ENCODE results near the gene PMPCB. TPM values are rescaled to one million over a fixed set of nuclear protein-coding genes. Genes with fewer than 3 reads are reported as not detected.

PMPCB gene
- total RNA-seq, 2 experiments from 2014 or later, result 80.5 to 89.3 TPM

DNA sequence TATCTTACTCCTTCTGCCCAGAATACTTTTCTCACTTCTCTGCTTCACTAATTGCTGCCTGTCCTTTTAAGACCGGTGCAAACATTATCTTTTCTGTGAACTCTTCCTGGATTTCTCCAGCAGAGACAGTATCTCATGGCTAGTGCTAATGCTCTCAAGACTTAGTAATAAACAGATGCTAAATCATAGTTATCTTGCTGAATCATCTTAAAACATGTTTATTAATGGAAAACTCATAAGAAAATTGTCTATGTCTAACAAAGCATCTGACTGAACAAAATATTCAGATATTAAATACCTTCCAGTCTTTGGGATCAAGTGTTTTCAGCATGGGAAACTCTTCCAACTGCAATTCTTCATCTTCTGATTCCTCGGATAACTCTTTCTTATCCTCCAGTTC, 44.2 kb downstream of the PMPCB start:
- Mint-ChIP-seq H3K4me3 (peak overlapping the region; percentile 48), H3K4me1 (ENCODE audit: low read depth) (peaks cover 43% of the 10 kb centered on the region), H3K27ac (peak overlapping the region; percentile 26), H3K27me3 (no peaks in the 10 kb centered on the region), H3K9me3 (no peaks in the 10 kb centered on the region), H3K36me3 (ENCODE audit: low read depth) (peaks cover 52% of the 10 kb centered on the region)
- intact Hi-C loops (cut with micrococcal nuclease), result no loop called here
- CTCF ChIA-PET, result no interaction called here
- DNase-seq, result no peak
- TF ChIP-seq, protein P1, sequence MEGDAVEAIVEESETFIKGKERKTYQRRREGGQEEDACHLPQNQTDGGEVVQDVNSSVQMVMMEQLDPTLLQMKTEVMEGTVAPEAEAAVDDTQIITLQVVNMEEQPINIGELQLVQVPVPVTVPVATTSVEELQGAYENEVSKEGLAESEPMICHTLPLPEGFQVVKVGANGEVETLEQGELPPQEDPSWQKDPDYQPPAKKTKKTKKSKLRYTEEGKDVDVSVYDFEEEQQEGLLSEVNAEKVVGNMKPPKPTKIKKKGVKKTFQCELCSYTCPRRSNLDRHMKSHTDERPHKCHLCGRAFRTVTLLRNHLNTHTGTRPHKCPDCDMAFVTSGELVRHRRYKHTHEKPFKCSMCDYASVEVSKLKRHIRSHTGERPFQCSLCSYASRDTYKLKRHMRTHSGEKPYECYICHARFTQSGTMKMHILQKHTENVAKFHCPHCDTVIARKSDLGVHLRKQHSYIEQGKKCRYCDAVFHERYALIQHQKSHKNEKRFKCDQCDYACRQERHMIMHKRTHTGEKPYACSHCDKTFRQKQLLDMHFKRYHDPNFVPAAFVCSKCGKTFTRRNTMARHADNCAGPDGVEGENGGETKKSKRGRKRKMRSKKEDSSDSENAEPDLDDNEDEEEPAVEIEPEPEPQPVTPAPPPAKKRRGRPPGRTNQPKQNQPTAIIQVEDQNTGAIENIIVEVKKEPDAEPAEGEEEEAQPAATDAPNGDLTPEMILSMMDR (IDR thresholded peaks at IDR 0.05), result no peak
- POLR2A ChIA-PET, result interaction anchor here (0.6 to 1.4 kb wide), 2 partner anchors 19 to 28 kb away, joined by 3 to 6 read pairs; no protein-coding TSS in a partner anchor
- no peak for ATAC-seq

DNA sequence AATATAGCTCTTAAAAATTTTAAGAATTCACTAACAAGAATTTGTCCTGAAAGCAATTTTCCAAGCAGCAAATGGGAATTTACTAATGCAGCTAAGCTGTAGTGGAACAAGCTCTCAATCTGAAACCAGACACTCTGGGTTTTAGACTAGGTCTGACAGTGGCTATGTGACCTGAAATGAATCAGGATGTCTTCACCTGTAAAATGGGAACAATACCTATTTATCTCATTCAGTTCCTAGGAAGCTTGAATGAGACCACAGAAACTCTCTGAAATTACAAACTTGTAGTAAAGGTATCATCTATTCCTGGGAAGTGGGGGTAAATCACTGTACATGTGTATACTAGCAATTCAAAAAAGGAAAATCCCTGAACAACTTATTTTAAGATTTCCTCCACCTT, 46.1 kb downstream of the PMPCB start:
- ChIA-PET POLR2A (interaction anchor here (0.6 to 2.6 kb wide), 9 partner anchors 9 to 46 kb away, joined by 3 to 15 read pairs (median 3); partner anchors contain the start of gene PMPCB), CTCF (interaction anchor here (1.0 to 1.6 kb wide), 6 partner anchors 8 to 46 kb away, joined by 3 to 6 read pairs (median 4); partner anchors contain the start of gene PMPCB)
- no peaks in the 10 kb centered on the region for H3K27me3 Mint-ChIP-seq
- TF ChIP-seq, protein P1 (IDR thresholded peaks at IDR 0.05), result no peak
- peaks cover 44% of the 10 kb centered on the region for H3K4me1 Mint-ChIP-seq (ENCODE audit: low read depth)
- no peak for ATAC-seq
- intact Hi-C loops (cut with micrococcal nuclease), result no loop called here
- no peak for DNase-seq
- peaks cover 45% of the 10 kb centered on the region for H3K36me3 Mint-ChIP-seq (ENCODE audit: low read depth)
- H3K27ac Mint-ChIP-seq, result peak overlapping the region; percentile 99
- no peaks in the 10 kb centered on the region for H3K9me3 Mint-ChIP-seq
- peak overlapping the region; percentile 94 for H3K4me3 Mint-ChIP-seq

DNA sequence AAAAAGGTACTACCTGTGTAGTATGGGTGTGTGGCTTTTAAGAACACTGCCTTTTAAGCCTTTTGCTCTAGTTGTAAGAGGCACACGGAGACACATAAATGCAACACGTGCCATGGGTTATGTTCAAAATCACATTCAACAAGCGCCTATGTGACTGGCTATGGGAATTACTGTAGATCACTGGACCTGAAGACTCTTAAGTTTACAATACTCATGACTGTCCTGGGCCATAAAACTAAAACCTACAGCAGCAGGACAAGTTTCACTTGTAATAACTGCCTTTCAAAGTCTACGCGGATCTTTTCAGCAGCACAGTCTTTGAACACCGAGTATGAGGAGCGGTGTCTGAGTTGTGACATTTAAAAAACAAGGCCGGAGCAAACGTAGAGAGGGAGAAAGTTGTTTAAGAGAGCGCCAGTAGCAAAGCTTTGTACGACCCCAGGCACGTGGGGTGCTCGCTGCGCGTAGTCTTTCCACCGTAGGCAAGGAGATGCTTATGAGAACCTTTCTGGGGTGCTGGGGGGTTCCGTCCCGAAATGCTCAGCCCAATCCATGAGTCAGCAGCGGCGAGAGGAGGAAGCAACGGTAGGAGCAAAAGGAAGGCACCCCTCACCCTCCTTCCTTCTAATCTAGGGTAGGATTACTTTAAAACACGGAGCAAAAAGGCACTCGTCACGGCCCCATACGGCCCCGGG, 46.7 kb downstream of the PMPCB start:
- intact Hi-C loops (cut with micrococcal nuclease), result no loop called here
- H3K27me3 Mint-ChIP-seq, result no peaks in the 10 kb centered on the region
- CTCF ChIA-PET, result interaction anchor here (1.0 to 1.6 kb wide), 5 partner anchors 11 to 46 kb away, joined by 4 to 6 read pairs (median 4); partner anchors contain the start of gene PMPCB
- ATAC-seq (peak; percentile 19), DNase-seq (peak; percentile 59)
- H3K4me3 Mint-ChIP-seq, result peak overlapping the region; percentile 94
- peaks cover 48% of the 10 kb centered on the region for H3K36me3 Mint-ChIP-seq (ENCODE audit: low read depth)
- H3K4me1 Mint-ChIP-seq (ENCODE audit: low read depth), result peaks cover 46% of the 10 kb centered on the region
- H3K9me3 Mint-ChIP-seq, result no peaks in the 10 kb centered on the region
- TF ChIP-seq, protein P1 (IDR thresholded peaks at IDR 0.05), result no peak
- peak overlapping the region; percentile 99 for H3K27ac Mint-ChIP-seq
- POLR2A ChIA-PET, result interaction anchor here (0.6 to 2.6 kb wide), 11 partner anchors 9 to 47 kb away, joined by 3 to 15 read pairs (median 3); partner anchors contain the start of gene PMPCB

DNA sequence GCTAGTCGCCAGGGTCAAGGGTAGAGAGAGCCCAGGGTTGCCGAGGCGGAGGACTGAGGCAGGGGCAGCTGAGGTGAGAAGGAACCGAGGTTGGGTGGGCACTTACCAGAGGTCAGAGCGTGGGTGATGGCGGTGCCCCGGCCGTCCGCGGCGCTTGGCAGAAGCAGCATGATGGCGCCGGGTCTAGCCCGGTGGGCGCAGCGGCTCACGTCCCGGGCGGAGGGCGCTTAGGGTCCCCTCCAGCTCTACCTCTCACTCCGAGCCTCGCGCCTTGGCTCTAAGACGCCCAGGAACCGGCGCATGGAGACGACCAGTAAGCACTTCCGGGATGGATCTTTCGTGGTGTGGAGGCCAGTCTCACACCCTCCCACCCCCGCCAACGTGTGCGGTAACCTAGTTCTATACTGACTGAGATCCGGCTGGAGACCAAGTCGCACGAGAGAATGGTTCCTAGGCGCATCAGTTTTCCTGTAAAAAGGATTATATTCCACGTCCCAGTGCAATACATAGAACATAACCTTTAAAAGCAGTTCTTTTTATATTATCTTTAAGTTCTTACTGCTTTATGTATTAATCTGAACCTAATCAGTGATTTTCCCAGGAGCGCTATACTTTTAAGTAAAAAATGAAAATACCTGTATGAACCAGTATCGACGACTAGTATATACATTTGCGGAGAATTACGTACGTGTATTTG, 47.4 kb downstream of the PMPCB start, which contains the start of gene DNAJC2:
Gene DNAJC2 (minus strand): TSS at position 315 of the 697 bp plus-strand sequence. CDS start 145 bp downstream, at position 170.
- Mint-ChIP-seq H3K36me3 (ENCODE audit: low read depth) (peaks cover 48% of the 10 kb centered on the region), H3K27ac (peak within 1 kb of the TSS; percentile 99), H3K4me3 (peak within 1 kb of the TSS; percentile 94), H3K9me3 (no peaks in the 10 kb centered on the region), H3K27me3 (no peaks in the 10 kb centered on the region), H3K4me1 (ENCODE audit: low read depth) (peaks cover 44% of the 10 kb centered on the region)
- DNase-seq (peak; percentile 93), ATAC-seq (peak; percentile 83)
- ChIA-PET CTCF (interaction anchor here (1.6 kb wide), 1 partner anchor 27 kb away, joined by 4 read pairs; no protein-coding TSS in a partner anchor), POLR2A (interaction anchor here (0.6 to 2.6 kb wide), 8 partner anchors 8 to 48 kb away, joined by 3 to 15 read pairs (median 4); partner anchors contain the start of gene PMPCB)
- TF ChIP-seq, protein P1 (IDR thresholded peaks at IDR 0.05), result no peak
- intact Hi-C loops (cut with micrococcal nuclease), result loop anchor here (5.0 kb wide), 1 partner anchor 42 kb away; no protein-coding TSS in a partner anchor
